Measurements from ENCODE around the gene NANOS1. TPM values are rescaled to one million over a fixed set of nuclear protein-coding genes. Genes with fewer than 3 reads are reported as not detected.

NANOS1 gene
- total and polyA plus RNA-seq, 2 experiments from 2014 or later: 1.6 to 2.9 TPM

- Histone ChIP-seq H3K36me3 (ENCODE audit: insufficient read depth) (peaks cover 94% of the 10 kb centered on the region), H3F3A (replicated peaks; ENCODE audit: low read depth) (peaks cover 37% of the 10 kb centered on the region; the same call in 1 of the 2 replicates), H3K9me2 (ENCODE audit: insufficient read depth) (no peaks in the 10 kb centered on the region), H4K20me1 (replicated peaks; ENCODE audit: insufficient read depth) (peaks cover 74% of the 10 kb centered on the region), H2AFZ (no peak overlapping the region), H3K4me3 (no peak overlapping the region), H3K4me1 (ENCODE audit: insufficient read depth) (no peaks in the 10 kb centered on the region), H3K79me2 (replicated peaks; ENCODE audit: insufficient read depth) (peaks cover 60% of the 10 kb centered on the region), H3K27me3 (ENCODE audit: insufficient read depth) (no peaks in the 10 kb centered on the region), H3K4me2 (no peak overlapping the region), H3K27ac (ENCODE audit: low read depth) (peak overlapping the region; percentile 35; the same call in 1 of the 2 replicates)
- DNase-seq (ENCODE audit: low spot score) (no peak), ATAC-seq (no peak)
- Mint-ChIP-seq H3K27me3 (ENCODE audit: insufficient read depth, low read depth, poor library complexity) (peaks cover 20% of the 10 kb centered on the region), H3K36me3 (ENCODE audit: low read depth) (peaks cover 92% of the 10 kb centered on the region), H3K4me1 (no peaks in the 10 kb centered on the region; the same call in 2 of the 3 replicates), H3K27ac (peak overlapping the region; percentile 58; the same call in 1 of the 2 replicates), H3K9me3 (no peaks in the 10 kb centered on the region), H3K4me3 (no peak overlapping the region)
- TF ChIP-seq CREB1 (CRISPR knock-in tag; IDR thresholded peaks at IDR 0.05; ENCODE audit: low read depth): no peak
Measured at GRCh38 chr10:119039161-119039560, 9.6 kb downstream of the NANOS1 start.

DNA sequence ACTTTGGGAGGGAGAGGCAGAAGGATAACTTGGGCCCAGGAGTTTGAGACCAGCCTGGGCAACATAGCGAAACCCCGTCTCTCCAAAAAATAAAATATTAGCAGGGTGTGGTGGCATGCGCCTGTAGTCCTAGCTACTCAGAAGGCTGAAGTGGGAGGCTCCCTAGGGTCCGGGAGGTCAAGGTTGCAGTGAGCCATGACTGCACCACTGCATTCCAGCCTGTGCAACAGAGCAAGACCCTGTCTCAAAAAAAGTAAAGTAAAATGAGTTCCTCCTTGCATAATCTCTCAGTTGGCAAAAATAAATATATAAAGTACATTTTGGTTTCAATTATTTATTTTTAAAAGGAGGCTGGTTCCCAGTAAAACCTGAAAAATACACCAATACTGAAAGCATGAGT lies 11.8 kb downstream of the NANOS1 start:
- H3K79me2 ChIP-seq (replicated peaks; ENCODE audit: insufficient read depth): peaks cover 81% of the 10 kb centered on the region
- Mint-ChIP-seq H3K9me3 (no peaks in the 10 kb centered on the region), H3K27ac (no peak overlapping the region), H3K4me3 (no peak overlapping the region), H3K27me3 (ENCODE audit: insufficient read depth, low read depth, poor library complexity) (peaks cover 22% of the 10 kb centered on the region), H3K36me3 (ENCODE audit: low read depth) (peaks cover 99% of the 10 kb centered on the region), H3K4me1 (no peaks in the 10 kb centered on the region)
- H3K9me2 ChIP-seq (ENCODE audit: insufficient read depth): no peaks in the 10 kb centered on the region
- H3K27me3 ChIP-seq (ENCODE audit: insufficient read depth): no peaks in the 10 kb centered on the region
- H3K4me3 ChIP-seq: no peak overlapping the region
- H3K4me2 ChIP-seq: no peak overlapping the region
- no peak overlapping the region for H3K27ac ChIP-seq (ENCODE audit: low read depth)
- ATAC-seq (no peak), DNase-seq (ENCODE audit: low spot score) (no peak)
- H3K36me3 ChIP-seq (ENCODE audit: insufficient read depth): peaks cover 98% of the 10 kb centered on the region
- H3F3A ChIP-seq (replicated peaks; ENCODE audit: low read depth): peaks cover 37% of the 10 kb centered on the region
- H2AFZ ChIP-seq: no peak overlapping the region
- H3K4me1 ChIP-seq (ENCODE audit: insufficient read depth): no peaks in the 10 kb centered on the region
- H4K20me1 ChIP-seq (replicated peaks; ENCODE audit: insufficient read depth): peaks cover 75% of the 10 kb centered on the region
- TF ChIP-seq ETS1 (IDR thresholded peaks at IDR 0.05) (no peak), EZH2 (IDR thresholded peaks at IDR 0.05; ENCODE audit: low read depth, unreplicated experiment) (no peak), POLR2AphosphoS5 (IDR thresholded peaks at IDR 0.05; ENCODE audit: low read depth) (no peak), JUNB (IDR thresholded peaks at IDR 0.05; ENCODE audit: unreplicated experiment) (no peak)

DNA sequence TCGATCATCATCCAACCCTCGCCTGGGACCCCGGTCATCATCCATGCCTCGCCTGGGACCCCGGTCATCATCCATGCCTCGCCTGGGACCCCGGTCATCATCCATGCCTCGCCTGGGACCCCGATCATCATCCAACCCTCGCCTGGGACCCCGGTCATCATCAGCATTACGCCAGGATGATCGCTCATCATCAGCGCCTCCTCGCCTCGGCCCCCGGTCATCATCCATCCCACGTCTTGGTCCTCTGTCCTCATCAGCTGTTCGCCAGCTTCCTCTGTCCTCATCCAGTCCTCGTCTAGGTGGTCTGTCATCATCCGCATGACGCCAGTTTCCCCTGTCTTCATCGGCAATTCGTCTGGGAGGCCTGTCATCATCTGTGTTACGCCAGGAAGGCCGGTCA lies 12.7 kb downstream of the NANOS1 start:
- H3K36me3 Mint-ChIP-seq (ENCODE audit: low read depth): peaks cover 99% of the 10 kb centered on the region
- no peaks in the 10 kb centered on the region for H3K9me3 Mint-ChIP-seq
- no peaks in the 10 kb centered on the region for H3K9me2 ChIP-seq (ENCODE audit: insufficient read depth)
- peaks cover 35% of the 10 kb centered on the region for H3F3A ChIP-seq (replicated peaks; ENCODE audit: low read depth)
- ATAC-seq: no peak
- no peak overlapping the region for H3K4me2 ChIP-seq
- no peaks in the 10 kb centered on the region for H3K4me1 ChIP-seq (ENCODE audit: insufficient read depth)
- TF ChIP-seq CREB1 (CRISPR knock-in tag; IDR thresholded peaks at IDR 0.05; ENCODE audit: low read depth): no peak
- no peak for TF ChIP-seq POLR2AphosphoS5 (IDR thresholded peaks at IDR 0.05; ENCODE audit: low read depth)
- no peaks in the 10 kb centered on the region for H3K27me3 ChIP-seq (ENCODE audit: insufficient read depth)
- H2AFZ ChIP-seq: no peak overlapping the region
- H3K27ac ChIP-seq (ENCODE audit: low read depth): no peak overlapping the region
- no peak overlapping the region for H3K27ac Mint-ChIP-seq
- peaks cover 90% of the 10 kb centered on the region for H3K79me2 ChIP-seq (replicated peaks; ENCODE audit: insufficient read depth)
- no peaks in the 10 kb centered on the region for H3K4me1 Mint-ChIP-seq
- H3K4me3 ChIP-seq: no peak overlapping the region
- peaks cover 75% of the 10 kb centered on the region for H4K20me1 ChIP-seq (replicated peaks; ENCODE audit: insufficient read depth)
- no peak for DNase-seq (ENCODE audit: low spot score)
- H3K36me3 ChIP-seq (ENCODE audit: insufficient read depth): peaks cover 98% of the 10 kb centered on the region
- peaks cover 20% of the 10 kb centered on the region for H3K27me3 Mint-ChIP-seq (ENCODE audit: insufficient read depth, low read depth, poor library complexity)
- no peak overlapping the region for H3K4me3 Mint-ChIP-seq

Data from GM23338 (cell line).